Gastrocnemius medialis (tissue), 4 donors: Measurements from ENCODE around the gene PROZ. TPM values are rescaled to one million over a fixed set of nuclear protein-coding genes. Genes with fewer than 3 reads are reported as not detected.

Source experiments
- ATAC-seq, 2 donors: fragments of 150-250 bp; one replicate each; pipeline ENCODE4 v1.9.1; 2016
- DNase-seq, 2 donors: peaks; one replicate each; pipeline ENCODE4 v3.0.0-alpha.2; 2019
- H3K27ac ChIP-seq, 4 donors: fragments of 200-600 bp; sonication (generic); 1 replicate in 1 of 4; 2 replicates in 3 of 4; pipeline ENCODE4 v1.5.1; 2016 to 2018; ENCODE audit warnings: mild to moderate bottlenecking in 2 of 4, moderate library complexity in 1 of 4
- H3K27me3 ChIP-seq, 3 donors: fragments of 200-600 bp; sonication (generic) in 2 of 3; 1 replicate in 1 of 3; 2 replicates in 2 of 3; pipeline versions ENCODE4 v1.5.1 to v1.6.0; 2016 to 2019; ENCODE audit warnings: mild to moderate bottlenecking in 1 of 3, moderate library complexity in 1 of 3
- H3K36me3 ChIP-seq, 2 donors: fragments of 200-600 bp; sonication (generic) in 1 of 2; one replicate each; pipeline ENCODE4 v1.5.1; 2017 to 2018
- H3K4me1 ChIP-seq, 2 donors: fragments of 200-600 bp; sonication (generic) in 1 of 2; one replicate each; pipeline ENCODE4 v1.5.1; 2016 to 2017; ENCODE audit warnings: mild to moderate bottlenecking in 2 of 2
- H3K4me3 ChIP-seq, 4 donors: fragments of 200-600 bp; sonication (generic) in 3 of 4; 1 replicate in 1 of 4; 2 replicates in 3 of 4; pipeline ENCODE4 v1.5.1; 2016 to 2019; ENCODE audit warnings: mild to moderate bottlenecking in 2 of 4
- H3K9me3 ChIP-seq, 3 donors: fragments of 200-600 bp; sonication (generic) in 2 of 3; 1 replicate in 1 of 3; 2 replicates in 2 of 3; pipeline ENCODE4 v1.5.1; 2016 to 2019
- POLR2A ChIP-seq, 2 donors: fragments of 450-650 bp; IDR thresholded peaks; one replicate each; pipeline ENCODE4 v1.6.1; 2017; ENCODE audit warnings: antibody characterized with exemption in 2 of 2, mild to moderate bottlenecking in 2 of 2, moderate library complexity in 2 of 2
- in situ Hi-C, 4 donors: fragments of 200-750 bp; cut with MboI; loops; one replicate each; pipeline versions ENCODE4 v1.15.0 to v1.8.0; 2017; ENCODE audit warnings: low sequenced_read_pairs in 4 of 4
- intact Hi-C: fragments of 100-400 bp; cut with DNase I; formaldehyde crosslinking; loops from one replicate; pipeline ENCODE4 v1.15.1; 2023; ENCODE audit warnings: low total_unique reads
- total RNA-seq, 4 donors: library from RNA; depleted of rRNA; stranded (reverse); fragments of >200 nt; gene quantifications; one replicate each; pipeline versions ENCODE4 v1.1.0 to v1.2.3, GENCODE V29; 2016
- TF ChIP-seq, protein P1 (sequence below), 5 experiments: fragments of 450-650 bp in 3 of 5; fragments of 200-600 bp in 2 of 5; sonication (generic) in 2 of 5; IDR thresholded peaks in 4 of 5; conservative IDR thresholded peaks in 1 of 5; 1 replicate in 4 of 5; 2 replicates in 1 of 5; pipeline ENCODE4 v1.5.1; 2016 to 2019; ENCODE audit warnings: antibody characterized with exemption in 5 of 5, mild to moderate bottlenecking in 3 of 5, moderate library complexity in 3 of 5

PROZ gene
- total RNA-seq, 4 donors from 2014 or later = not detected

GRCh38 chr13:113202912-113203311 is 44.5 kb downstream of the PROZ start:
- Histone ChIP-seq H3K4me1 (peaks cover 38 to 47% of the 10 kb centered on the region in 2 donors), H3K9me3 (no peaks in the 10 kb centered on the region), H3K27ac (no peak overlapping the region), H3K36me3 (peaks cover 0 to 24% of the 10 kb centered on the region in 2 donors), H3K27me3 (no peaks in the 10 kb centered on the region), H3K4me3 (no peak overlapping the region)
- no peak for ATAC-seq
- DNase-seq = no peak
- TF ChIP-seq POLR2A (IDR thresholded peaks at IDR 0.05) = no peak
- TF ChIP-seq, protein P1, sequence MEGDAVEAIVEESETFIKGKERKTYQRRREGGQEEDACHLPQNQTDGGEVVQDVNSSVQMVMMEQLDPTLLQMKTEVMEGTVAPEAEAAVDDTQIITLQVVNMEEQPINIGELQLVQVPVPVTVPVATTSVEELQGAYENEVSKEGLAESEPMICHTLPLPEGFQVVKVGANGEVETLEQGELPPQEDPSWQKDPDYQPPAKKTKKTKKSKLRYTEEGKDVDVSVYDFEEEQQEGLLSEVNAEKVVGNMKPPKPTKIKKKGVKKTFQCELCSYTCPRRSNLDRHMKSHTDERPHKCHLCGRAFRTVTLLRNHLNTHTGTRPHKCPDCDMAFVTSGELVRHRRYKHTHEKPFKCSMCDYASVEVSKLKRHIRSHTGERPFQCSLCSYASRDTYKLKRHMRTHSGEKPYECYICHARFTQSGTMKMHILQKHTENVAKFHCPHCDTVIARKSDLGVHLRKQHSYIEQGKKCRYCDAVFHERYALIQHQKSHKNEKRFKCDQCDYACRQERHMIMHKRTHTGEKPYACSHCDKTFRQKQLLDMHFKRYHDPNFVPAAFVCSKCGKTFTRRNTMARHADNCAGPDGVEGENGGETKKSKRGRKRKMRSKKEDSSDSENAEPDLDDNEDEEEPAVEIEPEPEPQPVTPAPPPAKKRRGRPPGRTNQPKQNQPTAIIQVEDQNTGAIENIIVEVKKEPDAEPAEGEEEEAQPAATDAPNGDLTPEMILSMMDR (IDR thresholded peaks at IDR 0.05 in 4 of 5, conservative IDR thresholded peaks at IDR 0.05 in 1 of 5) = no peak
- intact Hi-C loops (no loop called here), in situ Hi-C loops (no loop called here)

DNA sequence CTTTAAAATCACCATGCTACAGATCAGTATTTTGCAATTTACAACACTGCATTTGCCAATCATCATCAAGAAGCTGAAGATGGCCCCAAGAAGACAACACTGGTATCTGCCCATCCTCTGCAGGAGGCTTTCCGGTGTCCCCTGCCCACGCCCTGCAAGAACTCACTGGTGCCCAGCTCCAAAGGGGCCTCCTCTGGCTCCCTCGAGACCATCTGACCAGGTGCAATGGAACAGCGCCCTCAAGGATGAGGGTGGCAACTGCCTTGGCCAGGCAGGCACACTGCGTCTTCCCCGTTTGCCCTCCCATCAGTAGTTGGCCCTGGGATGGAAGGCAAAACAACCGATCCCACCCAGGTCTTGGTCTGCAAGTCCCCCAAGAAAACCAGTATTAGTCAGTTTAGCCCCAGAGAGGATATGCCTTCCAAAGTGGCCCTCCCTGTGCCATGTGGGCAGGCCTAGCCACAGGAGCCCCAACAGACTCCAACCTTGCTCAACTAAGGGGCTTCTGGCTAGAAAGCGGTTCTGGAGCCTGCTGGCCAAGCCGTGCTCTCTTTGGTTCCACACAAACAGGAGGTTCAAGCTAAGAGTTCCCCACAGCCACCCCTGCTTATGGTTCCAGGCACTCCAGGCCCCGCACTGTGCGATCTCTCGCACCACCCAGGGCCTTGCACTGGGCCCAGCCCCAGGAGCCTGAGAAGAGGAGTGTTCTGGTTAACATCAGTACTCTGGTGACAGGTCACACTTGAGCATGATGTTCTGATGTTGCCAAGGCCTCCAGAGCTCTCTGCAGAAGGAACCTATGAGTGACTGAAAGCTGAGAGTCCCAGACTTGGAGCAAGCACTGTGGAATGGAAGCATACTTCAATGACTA is 45.3 kb downstream of the PROZ start:
- in situ Hi-C loops (no loop called here), intact Hi-C loops (no loop called here)
- H3K4me3 ChIP-seq = no peak overlapping the region
- H3K36me3 ChIP-seq = peaks cover 0 to 16% of the 10 kb centered on the region in 2 donors
- DNase-seq (no peak), ATAC-seq (no peak)
- H3K27ac ChIP-seq = peak overlapping the region in 1 of 4 donors; percentile 45
- TF ChIP-seq POLR2A (IDR thresholded peaks at IDR 0.05) = no peak
- TF ChIP-seq, protein P1 (IDR thresholded peaks at IDR 0.05 in 4 of 5, conservative IDR thresholded peaks at IDR 0.05 in 1 of 5) = no peak
- H3K27me3 ChIP-seq = no peaks in the 10 kb centered on the region
- H3K9me3 ChIP-seq = no peaks in the 10 kb centered on the region
- H3K4me1 ChIP-seq = peaks cover 38 to 47% of the 10 kb centered on the region in 2 donors

DNA sequence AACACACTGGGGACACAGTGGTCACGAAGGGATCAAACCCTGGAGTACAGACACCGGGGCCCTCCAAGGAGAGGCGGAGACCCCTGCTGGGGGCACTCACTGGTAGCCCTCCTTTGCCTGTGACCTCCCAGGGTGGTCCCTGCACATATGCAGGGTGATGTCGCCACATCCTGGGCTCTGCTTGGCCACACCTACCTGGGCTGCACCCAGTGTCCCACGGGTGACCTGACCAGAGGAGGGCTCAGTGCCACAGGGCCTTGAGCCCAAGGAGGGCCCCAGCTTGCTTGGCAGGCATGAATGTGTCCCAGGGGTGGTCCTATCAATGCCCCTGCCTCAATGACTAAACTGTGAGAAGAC is 45.9 kb downstream of the PROZ start:
- Histone ChIP-seq H3K27ac (peak overlapping the region in 2 of 4 donors; percentile 45 to 57), H3K4me1 (peaks cover 38 to 47% of the 10 kb centered on the region in 2 donors)

DNA sequence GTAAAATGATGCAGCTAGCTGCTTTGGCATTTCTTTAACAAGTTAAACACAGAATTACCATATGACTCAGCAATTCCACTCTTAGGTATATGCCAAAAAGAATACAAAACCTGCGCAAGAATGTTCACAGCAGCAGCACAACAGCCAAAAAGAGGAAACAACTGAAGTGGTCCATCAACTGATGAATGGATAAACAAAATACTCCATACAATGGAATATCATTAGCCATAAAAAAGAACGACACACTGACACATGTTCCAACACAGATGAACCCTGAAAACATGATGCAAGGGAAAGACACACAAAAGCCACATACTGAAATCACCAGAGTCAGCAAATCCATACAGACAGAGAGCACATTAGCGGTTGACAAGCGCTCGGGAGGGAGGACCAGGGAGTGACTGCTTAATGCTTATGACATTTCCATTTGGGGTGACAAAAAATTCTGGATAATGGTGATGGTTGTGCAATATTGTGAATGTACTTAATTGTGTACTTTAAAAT is 47.0 kb downstream of the PROZ start:
- Histone ChIP-seq H3K4me1 (peaks cover 42 to 50% of the 10 kb centered on the region in 2 donors), H3K9me3 (no peaks in the 10 kb centered on the region), H3K36me3 (no peaks in the 10 kb centered on the region), H3K4me3 (no peak overlapping the region), H3K27me3 (no peaks in the 10 kb centered on the region), H3K27ac (peak overlapping the region; percentile 24 to 57 (median 42))
- TF ChIP-seq, protein P1 (IDR thresholded peaks at IDR 0.05 in 4 of 5, conservative IDR thresholded peaks at IDR 0.05 in 1 of 5) = no peak
- no peak for TF ChIP-seq POLR2A (IDR thresholded peaks at IDR 0.05)
- intact Hi-C loops = loop anchor here (5.0 kb wide), 1 partner anchor 157 kb away; the partner anchor contains the start of gene GRTP1
- DNase-seq (no peak), ATAC-seq (no peak)
- in situ Hi-C loops = no loop called here

More for the DNA sequence above, 45.9 kb downstream of the PROZ start:
- in situ Hi-C loops (no loop called here), intact Hi-C loops (no loop called here)
- ATAC-seq (no peak), DNase-seq (no peak)
- Histone ChIP-seq H3K4me3 (no peak overlapping the region), H3K36me3 (peaks cover 0 to 9% of the 10 kb centered on the region in 2 donors), H3K9me3 (no peaks in the 10 kb centered on the region), H3K27me3 (no peaks in the 10 kb centered on the region)
- TF ChIP-seq POLR2A (IDR thresholded peaks at IDR 0.05) = no peak

DNA sequence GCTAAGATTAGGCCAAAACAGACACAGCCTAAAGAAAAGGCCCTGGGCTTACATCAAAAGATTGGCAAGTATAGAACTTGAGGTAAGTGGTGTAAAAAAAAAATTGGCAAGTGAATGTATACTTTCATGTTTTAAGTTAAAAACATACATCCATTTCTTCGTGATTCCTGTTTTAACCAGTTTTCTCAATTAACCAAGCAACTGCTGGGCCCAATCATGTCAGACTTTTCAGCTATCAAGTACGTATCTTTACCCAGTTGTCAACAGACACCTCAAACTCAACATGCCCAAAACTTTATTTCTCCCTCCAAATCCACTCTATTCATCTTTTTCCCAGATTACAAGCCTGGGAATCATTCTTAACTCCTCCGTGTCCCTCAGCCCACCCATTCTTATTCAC is 49.0 kb downstream of the PROZ start:
- peak overlapping the region; percentile 94 to 100 (median 100) for H3K27ac ChIP-seq
- ATAC-seq = no peak
- H3K9me3 ChIP-seq = no peaks in the 10 kb centered on the region
- H3K4me1 ChIP-seq = peaks cover 62 to 70% of the 10 kb centered on the region in 2 donors
- in situ Hi-C loops (no loop called here), intact Hi-C loops (loop anchor here (5.0 kb wide), 1 partner anchor 155 kb away; the partner anchor contains the start of gene GRTP1)
- peak overlapping the region; percentile 77 to 99 (median 90) for H3K4me3 ChIP-seq
- no peak for DNase-seq
- TF ChIP-seq, protein P1 (IDR thresholded peaks at IDR 0.05 in 4 of 5, conservative IDR thresholded peaks at IDR 0.05 in 1 of 5) = no peak
- TF ChIP-seq POLR2A (IDR thresholded peaks at IDR 0.05) = no peak
- H3K27me3 ChIP-seq = no peaks in the 10 kb centered on the region
- H3K36me3 ChIP-seq = peaks cover 0 to 9% of the 10 kb centered on the region in 2 donors
